Stomach (tissue), 9 donors: ENCODE measurements around the gene SLC7A11. TPM values are rescaled to one million over a fixed set of nuclear protein-coding genes. Genes with fewer than 3 reads are reported as not detected.

Source experiments
- DNase-seq, 2 donors: peaks; one replicate each; pipeline versions ENCODE4 v3.0.0 to v3.0.0-alpha.2; 2013 to 2019
- H3K27ac ChIP-seq, 5 donors: fragments of 200-600 bp in 4 of 5; sonication (generic) in 4 of 5; one replicate each; pipeline ENCODE4 v1.5.1; 2013 to 2019; ENCODE audit warnings: mild to moderate bottlenecking in 1 of 5, moderate library complexity in 1 of 5
- H3K27me3 ChIP-seq, 3 donors: fragments of 200-600 bp; sonication (generic); one replicate each; pipeline ENCODE4 v1.5.1; 2017 to 2019; ENCODE audit warnings: mixed run types in 1 of 3
- H3K36me3 ChIP-seq, 4 donors: fragments of 200-600 bp; sonication (generic); 1 replicate in 3 of 4; 2 replicates in 1 of 4; pipeline ENCODE4 v1.5.1; 2016 to 2019
- H3K4me1 ChIP-seq, 4 donors: fragments of 200-600 bp; sonication (generic); one replicate each; pipeline ENCODE4 v1.5.1; 2016 to 2019
- H3K4me3 ChIP-seq, 4 donors: fragments of 200-600 bp; sonication (generic) in 3 of 4; one replicate each; pipeline ENCODE4 v1.5.1; 2016 to 2019; ENCODE audit warnings: mild to moderate bottlenecking in 1 of 4
- H3K9me3 ChIP-seq, 4 donors: fragments of 200-600 bp; sonication (generic); one replicate each; pipeline ENCODE4 v1.5.1; 2016 to 2019
- EP300 ChIP-seq: sonication (generic); formaldehyde crosslinking; IDR thresholded peaks from one replicate; pipeline ENCODE4 v1.6.1; 2017; ENCODE audit warnings: antibody characterized with exemption
- POLR2A ChIP-seq, 4 donors: fragments of 450-650 bp; IDR thresholded peaks; one replicate each; pipeline ENCODE4 v1.6.1; 2016; ENCODE audit warnings: antibody characterized with exemption in 4 of 4, control low read depth in 2 of 4, mild to moderate bottlenecking in 1 of 4, moderate library complexity in 1 of 4
- POLR2AphosphoS5 ChIP-seq, 3 donors: sonication (generic); formaldehyde crosslinking; IDR thresholded peaks; one replicate each; pipeline ENCODE4 v1.6.1; 2016; ENCODE audit warnings: antibody characterized with exemption in 3 of 3
- WGBS, 5 donors: extraction: QIAGEN DNeasy Blood & Tissue Kit in 3 of 5; methylation state at CpG; one replicate each; pipeline versions ENCODE4 v1.1.5 to v1.1.7; 2013 to 2018; 5-methylcytosine and 5-hydroxymethylcytosine counted together
- intact Hi-C: fragments of 100-400 bp; cut with DNase I; formaldehyde crosslinking; loops from one replicate; pipeline ENCODE4 v1.15.1; 2023; ENCODE audit warnings: low total_unique reads
- polyA plus RNA-seq, 3 donors: library from polyadenylated mRNA; stranded (reverse); fragments of 200-250 nt; gene quantifications; one replicate each; pipeline ENCODE4 v1.2.3, GENCODE V29; 2013
- total RNA-seq, 5 donors: library from RNA; depleted of rRNA; stranded (reverse); fragments of >200 nt; gene quantifications; one replicate each; pipeline versions ENCODE4 v1.1.0 to v1.2.3, GENCODE V29; 2014 to 2016
- TF ChIP-seq, protein P1 (sequence below), 7 experiments: fragments of 450-650 bp in 4 of 7; fragments of 200-600 bp in 3 of 7; sonication (generic) in 3 of 7; IDR thresholded peaks; one replicate each; pipeline ENCODE4 v1.5.1; 2016 to 2019; ENCODE audit warnings: antibody characterized with exemption in 7 of 7, control low read depth in 2 of 7, mild to moderate bottlenecking in 1 of 7
- donor health status: healthy with polysubstance abuse.
- donor health status: Bipolar disorder and iron deficiency.
- donor health status: healthy.

SLC7A11 gene
- total and polyA plus RNA-seq, 8 donors, result 0.50 to 15.8 (median 2.3) TPM; not detected in 1

DNA sequence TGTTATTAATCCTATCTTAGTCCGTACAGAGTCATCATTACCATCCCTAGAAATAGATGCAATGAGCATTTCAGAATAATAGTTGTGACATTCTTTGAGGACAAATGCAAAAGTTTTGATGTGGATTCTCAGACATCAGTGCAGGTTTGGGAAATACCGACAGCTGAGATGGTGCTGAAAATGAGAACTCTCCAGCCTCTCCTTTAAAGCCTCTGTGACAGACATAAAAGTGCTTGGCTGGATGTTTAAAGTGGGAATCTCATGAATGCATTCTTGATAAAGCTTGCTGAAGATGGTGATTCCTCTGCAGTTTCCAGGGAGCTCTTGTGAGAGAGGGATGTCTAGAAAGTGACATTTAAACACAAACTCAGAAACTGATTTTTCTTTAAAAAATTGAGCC, 35.0 kb upstream of the SLC7A11 start:
- H3K9me3 ChIP-seq, result no peaks in the 10 kb centered on the region
- no peak for DNase-seq
- no peak overlapping the region for H3K27ac ChIP-seq
- WGBS, 5 donors, result 91 to 97% (median 91%) methylated on average over 2 of the region's 2 CpGs
- intact Hi-C loops, result no loop called here
- no peaks in the 10 kb centered on the region for H3K27me3 ChIP-seq
- no peak overlapping the region for H3K4me3 ChIP-seq
- H3K36me3 ChIP-seq, result no peaks in the 10 kb centered on the region
- H3K4me1 ChIP-seq, result no peaks in the 10 kb centered on the region
- TF ChIP-seq EP300 (no peak), POLR2A (IDR thresholded peaks at IDR 0.05) (no peak), POLR2AphosphoS5 (IDR thresholded peaks at IDR 0.05) (no peak)
- TF ChIP-seq, protein P1, sequence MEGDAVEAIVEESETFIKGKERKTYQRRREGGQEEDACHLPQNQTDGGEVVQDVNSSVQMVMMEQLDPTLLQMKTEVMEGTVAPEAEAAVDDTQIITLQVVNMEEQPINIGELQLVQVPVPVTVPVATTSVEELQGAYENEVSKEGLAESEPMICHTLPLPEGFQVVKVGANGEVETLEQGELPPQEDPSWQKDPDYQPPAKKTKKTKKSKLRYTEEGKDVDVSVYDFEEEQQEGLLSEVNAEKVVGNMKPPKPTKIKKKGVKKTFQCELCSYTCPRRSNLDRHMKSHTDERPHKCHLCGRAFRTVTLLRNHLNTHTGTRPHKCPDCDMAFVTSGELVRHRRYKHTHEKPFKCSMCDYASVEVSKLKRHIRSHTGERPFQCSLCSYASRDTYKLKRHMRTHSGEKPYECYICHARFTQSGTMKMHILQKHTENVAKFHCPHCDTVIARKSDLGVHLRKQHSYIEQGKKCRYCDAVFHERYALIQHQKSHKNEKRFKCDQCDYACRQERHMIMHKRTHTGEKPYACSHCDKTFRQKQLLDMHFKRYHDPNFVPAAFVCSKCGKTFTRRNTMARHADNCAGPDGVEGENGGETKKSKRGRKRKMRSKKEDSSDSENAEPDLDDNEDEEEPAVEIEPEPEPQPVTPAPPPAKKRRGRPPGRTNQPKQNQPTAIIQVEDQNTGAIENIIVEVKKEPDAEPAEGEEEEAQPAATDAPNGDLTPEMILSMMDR (IDR thresholded peaks at IDR 0.05), result no peak

DNA sequence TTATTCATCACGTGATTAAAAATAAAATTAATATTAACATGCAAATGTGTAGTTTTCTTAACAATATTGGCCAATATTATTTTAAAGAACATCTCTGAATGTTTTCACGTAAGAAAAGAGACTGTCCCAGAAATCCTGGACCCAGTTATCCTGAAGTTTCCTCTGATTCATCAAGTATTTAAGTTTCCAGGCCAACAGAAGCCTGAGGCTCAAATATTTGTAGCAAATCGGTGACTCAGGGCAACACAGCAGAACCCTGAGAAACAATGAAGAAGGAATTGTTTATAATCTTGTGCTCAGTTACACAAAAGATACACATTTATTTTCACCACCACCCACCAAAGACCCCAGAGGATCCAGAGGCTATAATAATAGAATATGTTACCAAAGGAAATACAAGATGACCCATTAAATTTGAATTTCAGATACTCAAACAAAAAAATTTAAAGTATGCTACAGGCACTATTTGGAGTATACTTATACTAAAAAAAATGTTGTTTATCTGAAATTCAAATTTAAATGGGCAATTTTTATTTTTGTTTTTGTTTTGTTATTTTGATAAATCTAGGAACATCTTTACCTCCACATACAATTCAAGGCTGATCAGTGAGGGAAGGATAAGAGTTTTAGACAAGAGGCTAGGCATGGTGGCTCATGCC, 33.9 kb upstream of the SLC7A11 start:
- no peak overlapping the region for H3K27ac ChIP-seq
- WGBS, 5 donors, result 49 to 76% (median 68%) methylated on average over 3 of the region's 3 CpGs
- intact Hi-C loops, result no loop called here

DNA sequence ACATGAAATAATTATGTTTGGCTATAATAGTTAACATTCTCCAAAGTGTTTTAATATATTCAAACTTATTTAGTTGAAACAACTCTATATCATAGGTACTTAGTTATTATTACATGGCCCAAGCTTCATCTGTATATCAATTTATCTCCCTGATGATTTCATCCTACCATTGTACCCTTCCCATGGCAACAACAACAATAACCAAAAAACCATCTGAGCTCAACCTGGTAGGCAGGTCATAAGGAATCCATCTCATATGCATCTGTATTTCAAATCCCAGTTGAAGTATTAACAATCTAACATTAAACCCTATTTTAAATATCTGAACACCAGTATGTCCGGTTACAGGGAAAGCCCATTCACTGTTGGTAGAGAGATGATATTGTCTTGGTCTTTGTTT, 33.1 kb upstream of the SLC7A11 start:
- Histone ChIP-seq H3K4me1 (no peaks in the 10 kb centered on the region), H3K4me3 (no peak overlapping the region), H3K9me3 (no peaks in the 10 kb centered on the region), H3K27ac (no peak overlapping the region), H3K36me3 (no peaks in the 10 kb centered on the region), H3K27me3 (no peaks in the 10 kb centered on the region)
- no peak for TF ChIP-seq EP300
- TF ChIP-seq, protein P1 (IDR thresholded peaks at IDR 0.05), result no peak
- TF ChIP-seq POLR2AphosphoS5 (IDR thresholded peaks at IDR 0.05), result no peak
- TF ChIP-seq POLR2A (IDR thresholded peaks at IDR 0.05), result no peak
- DNase-seq, result no peak
- intact Hi-C loops, result no loop called here
- 96 to 100% (median 99%) methylated on average over 1 of the region's 1 CpG for WGBS, 5 donors

More for the DNA sequence above, 33.9 kb upstream of the SLC7A11 start:
- DNase-seq, result no peak
- Histone ChIP-seq H3K27me3 (no peaks in the 10 kb centered on the region), H3K4me1 (no peaks in the 10 kb centered on the region), H3K36me3 (no peaks in the 10 kb centered on the region), H3K4me3 (no peak overlapping the region), H3K9me3 (no peaks in the 10 kb centered on the region)
- TF ChIP-seq POLR2AphosphoS5 (IDR thresholded peaks at IDR 0.05) (no peak), EP300 (no peak), POLR2A (IDR thresholded peaks at IDR 0.05) (no peak)
- TF ChIP-seq, protein P1 (IDR thresholded peaks at IDR 0.05), result no peak

DNA sequence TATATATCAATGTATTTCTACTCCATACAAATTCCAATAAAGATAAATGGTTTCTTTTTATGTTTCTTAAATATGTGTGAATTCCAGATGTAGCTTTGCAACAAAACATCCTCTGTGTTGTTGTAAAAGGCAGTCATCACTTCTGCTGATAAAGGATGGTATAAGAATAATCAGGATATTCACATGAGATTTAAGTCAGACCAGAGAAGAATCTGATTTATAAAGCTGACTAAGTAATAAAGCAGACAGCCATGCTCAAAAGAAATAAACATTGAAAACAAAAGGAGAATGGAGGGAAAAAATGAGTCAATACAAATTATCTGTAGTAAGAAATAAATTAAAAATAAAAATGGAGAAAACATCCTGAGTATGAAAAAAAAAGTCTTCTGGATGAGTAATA, 27.0 kb upstream of the SLC7A11 start:
- intact Hi-C loops, result no loop called here

More for the DNA sequence above, 27.0 kb upstream of the SLC7A11 start:
- TF ChIP-seq POLR2A (IDR thresholded peaks at IDR 0.05) (no peak), POLR2AphosphoS5 (IDR thresholded peaks at IDR 0.05) (no peak), EP300 (no peak)
- TF ChIP-seq, protein P1 (IDR thresholded peaks at IDR 0.05), result no peak
- no peak for DNase-seq
- no peaks in the 10 kb centered on the region for H3K9me3 ChIP-seq
- no peak overlapping the region for H3K4me3 ChIP-seq
- no peaks in the 10 kb centered on the region for H3K4me1 ChIP-seq
- H3K27ac ChIP-seq, result no peak overlapping the region
- no peaks in the 10 kb centered on the region for H3K36me3 ChIP-seq
- no peaks in the 10 kb centered on the region for H3K27me3 ChIP-seq
